Measurements from ENCODE around the gene LSAMP.

The LSAMP gene

DNA sequence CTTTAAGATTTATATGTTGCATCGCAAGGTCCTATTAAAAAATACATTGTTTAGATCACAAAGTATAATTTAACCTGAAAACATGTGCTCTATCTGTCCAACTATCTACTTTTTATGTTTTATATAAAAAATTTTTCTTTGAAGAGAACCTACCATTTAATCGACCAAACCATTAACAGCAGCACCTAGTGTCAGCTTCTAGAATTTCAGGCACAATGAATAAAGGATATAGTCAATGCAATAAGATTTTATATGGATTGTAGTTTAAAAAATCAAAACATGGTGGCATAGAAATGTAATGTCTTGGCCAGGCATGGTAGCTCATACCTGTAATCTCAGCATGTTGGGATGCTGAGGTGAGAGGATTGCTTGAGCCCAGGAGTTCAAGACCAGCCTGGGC lies 508.2 kb downstream of the LSAMP start:
- Histone ChIP-seq H3K36me3 (no peaks in the 10 kb centered on the region), H3K4me3 (ENCODE audit: low read depth in 1 of 2, low read length in 1 of 2) (no peak overlapping the region), H3K9me3 (no peaks in the 10 kb centered on the region), H3K27me3 (no peaks in the 10 kb centered on the region), H3K4me1 (ENCODE audit: control insufficient read depth in 1 of 2, insufficient read depth in 1 of 2, low read depth in 1 of 2, low read length in 1 of 2) (no peaks in the 10 kb centered on the region), H3K27ac (no peak overlapping the region)
- TF ChIP-seq, protein P1, sequence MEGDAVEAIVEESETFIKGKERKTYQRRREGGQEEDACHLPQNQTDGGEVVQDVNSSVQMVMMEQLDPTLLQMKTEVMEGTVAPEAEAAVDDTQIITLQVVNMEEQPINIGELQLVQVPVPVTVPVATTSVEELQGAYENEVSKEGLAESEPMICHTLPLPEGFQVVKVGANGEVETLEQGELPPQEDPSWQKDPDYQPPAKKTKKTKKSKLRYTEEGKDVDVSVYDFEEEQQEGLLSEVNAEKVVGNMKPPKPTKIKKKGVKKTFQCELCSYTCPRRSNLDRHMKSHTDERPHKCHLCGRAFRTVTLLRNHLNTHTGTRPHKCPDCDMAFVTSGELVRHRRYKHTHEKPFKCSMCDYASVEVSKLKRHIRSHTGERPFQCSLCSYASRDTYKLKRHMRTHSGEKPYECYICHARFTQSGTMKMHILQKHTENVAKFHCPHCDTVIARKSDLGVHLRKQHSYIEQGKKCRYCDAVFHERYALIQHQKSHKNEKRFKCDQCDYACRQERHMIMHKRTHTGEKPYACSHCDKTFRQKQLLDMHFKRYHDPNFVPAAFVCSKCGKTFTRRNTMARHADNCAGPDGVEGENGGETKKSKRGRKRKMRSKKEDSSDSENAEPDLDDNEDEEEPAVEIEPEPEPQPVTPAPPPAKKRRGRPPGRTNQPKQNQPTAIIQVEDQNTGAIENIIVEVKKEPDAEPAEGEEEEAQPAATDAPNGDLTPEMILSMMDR (IDR thresholded peaks at IDR 0.05) = no peak

DNA sequence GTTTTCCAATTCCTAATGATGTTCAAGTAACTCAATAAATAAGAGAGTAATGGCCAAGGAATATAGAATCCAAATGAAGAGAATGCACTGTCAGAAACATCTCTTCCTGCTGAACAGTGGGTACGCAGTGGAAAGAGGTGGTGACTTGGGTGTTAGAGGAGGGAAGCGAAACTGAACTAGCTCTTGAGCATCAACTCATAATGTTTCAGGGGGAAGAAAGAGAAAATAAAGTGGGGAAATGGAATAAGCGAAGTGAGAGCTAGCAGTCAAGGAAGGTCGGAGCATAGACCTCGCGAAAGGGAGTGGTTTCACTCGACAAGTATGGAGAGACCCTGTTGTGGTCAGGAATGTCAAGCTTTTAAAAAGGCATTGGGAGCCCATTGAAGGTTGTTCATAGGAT lies 512.5 kb downstream of the LSAMP start:
- Histone ChIP-seq H3K4me3 (ENCODE audit: low read depth in 1 of 2, low read length in 1 of 2) (no peak overlapping the region), H3K27ac (no peak overlapping the region), H3K9me3 (no peaks in the 10 kb centered on the region), H3K36me3 (no peaks in the 10 kb centered on the region), H3K27me3 (no peaks in the 10 kb centered on the region), H3K4me1 (ENCODE audit: control insufficient read depth in 1 of 2, insufficient read depth in 1 of 2, low read depth in 1 of 2, low read length in 1 of 2) (no peaks in the 10 kb centered on the region)
- TF ChIP-seq, protein P1 (IDR thresholded peaks at IDR 0.05) = no peak

DNA sequence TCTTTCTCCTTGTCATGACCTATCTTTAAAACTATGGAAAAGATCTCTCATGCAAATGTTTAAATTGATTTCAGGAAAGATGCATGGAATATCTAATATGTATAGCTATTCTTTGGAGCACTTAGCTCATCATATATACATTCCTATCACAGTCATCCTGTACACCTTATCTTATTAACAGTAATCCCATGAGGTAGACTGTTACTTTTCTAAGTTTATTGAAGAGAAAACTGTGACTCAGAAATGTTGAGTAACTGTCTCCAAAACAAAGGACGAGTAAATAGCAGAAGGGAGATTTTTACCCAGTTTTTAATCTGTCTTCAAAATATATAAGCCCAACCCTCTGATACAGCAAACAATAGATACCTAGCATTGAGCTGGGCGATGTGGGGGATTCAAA lies 513.7 kb downstream of the LSAMP start:
- TF ChIP-seq, protein P1 (IDR thresholded peaks at IDR 0.05) = no peak
- no peaks in the 10 kb centered on the region for H3K9me3 ChIP-seq

DNA sequence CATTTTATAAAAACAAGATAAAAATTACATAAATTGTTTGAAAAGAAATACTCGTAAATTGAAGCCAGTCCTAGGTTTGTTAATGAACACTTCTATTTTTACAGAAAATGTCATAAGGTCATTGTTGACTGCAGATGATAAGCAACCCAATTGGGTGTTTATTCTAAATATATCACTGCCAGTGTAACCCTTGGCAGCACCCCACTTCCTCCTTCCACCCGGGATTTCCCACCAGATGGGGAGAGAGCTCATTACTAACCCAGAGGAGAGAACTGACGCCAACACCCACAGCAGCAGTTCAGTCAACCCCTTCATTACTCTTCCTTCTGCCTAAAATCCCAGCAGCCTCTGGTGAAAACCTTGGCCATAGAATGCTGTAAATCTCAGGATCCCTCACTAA lies 514.4 kb downstream of the LSAMP start:
- Histone ChIP-seq H3K27me3 (no peaks in the 10 kb centered on the region), H3K9me3 (no peaks in the 10 kb centered on the region), H3K27ac (no peak overlapping the region), H3K36me3 (no peaks in the 10 kb centered on the region), H3K4me1 (ENCODE audit: control insufficient read depth in 1 of 2, insufficient read depth in 1 of 2, low read depth in 1 of 2, low read length in 1 of 2) (no peaks in the 10 kb centered on the region), H3K4me3 (ENCODE audit: low read depth in 1 of 2, low read length in 1 of 2) (no peak overlapping the region)
- TF ChIP-seq, protein P1 (IDR thresholded peaks at IDR 0.05) = no peak

More for the DNA sequence above, 513.7 kb downstream of the LSAMP start:
- Histone ChIP-seq H3K4me1 (ENCODE audit: control insufficient read depth in 1 of 2, insufficient read depth in 1 of 2, low read depth in 1 of 2, low read length in 1 of 2) (no peaks in the 10 kb centered on the region), H3K4me3 (ENCODE audit: low read depth in 1 of 2, low read length in 1 of 2) (no peak overlapping the region), H3K36me3 (no peaks in the 10 kb centered on the region), H3K27ac (no peak overlapping the region), H3K27me3 (no peaks in the 10 kb centered on the region)

- H3K4me3 ChIP-seq (ENCODE audit: low read depth in 1 of 2, low read length in 1 of 2) = no peak overlapping the region
- H3K9me3 ChIP-seq = no peaks in the 10 kb centered on the region
- TF ChIP-seq, protein P1 (IDR thresholded peaks at IDR 0.05) = no peak
- H3K36me3 ChIP-seq = no peaks in the 10 kb centered on the region
- no peaks in the 10 kb centered on the region for H3K4me1 ChIP-seq (ENCODE audit: control insufficient read depth in 1 of 2, insufficient read depth in 1 of 2, low read depth in 1 of 2, low read length in 1 of 2)
- no peaks in the 10 kb centered on the region for H3K27me3 ChIP-seq
- H3K27ac ChIP-seq = no peak overlapping the region
These were observed 515.1 kb downstream of the LSAMP start for GRCh38 chr3:115930168-115930567.

DNA sequence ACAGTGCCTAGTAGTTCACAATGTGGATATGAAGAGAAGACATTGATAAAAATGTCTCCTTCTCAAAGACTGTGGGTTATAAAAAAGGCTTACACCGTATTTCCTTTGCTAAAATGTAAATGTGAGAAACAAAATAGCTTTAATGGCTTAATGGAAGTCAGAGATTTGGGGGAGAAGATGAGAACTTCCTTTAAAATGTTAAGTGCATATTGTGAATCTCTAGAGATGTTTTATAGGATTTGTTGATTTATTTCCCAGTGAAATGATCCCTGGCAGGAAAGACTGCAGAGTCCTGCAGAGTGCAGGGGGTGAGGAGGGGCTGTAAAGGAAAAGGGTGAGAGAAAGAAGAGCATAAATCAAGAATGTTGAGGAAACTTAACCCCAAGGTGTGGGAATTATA lies 516.9 kb downstream of the LSAMP start:
- Histone ChIP-seq H3K27me3 (no peaks in the 10 kb centered on the region), H3K4me3 (ENCODE audit: low read depth in 1 of 2, low read length in 1 of 2) (no peak overlapping the region), H3K27ac (no peak overlapping the region), H3K4me1 (ENCODE audit: control insufficient read depth in 1 of 2, insufficient read depth in 1 of 2, low read depth in 1 of 2, low read length in 1 of 2) (no peaks in the 10 kb centered on the region), H3K9me3 (no peaks in the 10 kb centered on the region), H3K36me3 (no peaks in the 10 kb centered on the region)
- TF ChIP-seq, protein P1 (IDR thresholded peaks at IDR 0.05) = no peak
